ENCODE results near the gene KCNS3. TPM values are rescaled to one million over a fixed set of nuclear protein-coding genes. Genes with fewer than 3 reads are reported as not detected.

The KCNS3 gene
- total and polyA plus RNA-seq, 8 donors = 7.6 to 150 (median 19.3) TPM

- H3K9me3 ChIP-seq = no peaks in the 10 kb centered on the region
- peaks cover 0 to 4% (median 0%) of the 10 kb centered on the region in 4 donors for H3K4me1 ChIP-seq
- 36 to 46% (median 45%) methylated on average over 5 of the region's 5 CpGs for WGBS, 5 donors
- H3K4me3 ChIP-seq = no peak overlapping the region
- no peaks in the 10 kb centered on the region for H3K27me3 ChIP-seq
- no peak overlapping the region for H3K27ac ChIP-seq
- TF ChIP-seq EP300 (IDR thresholded peaks at IDR 0.05) (no peak), CTCF (IDR thresholded peaks at IDR 0.05) (no peak), POLR2A (IDR thresholded peaks at IDR 0.05) (no peak), POLR2AphosphoS5 (IDR thresholded peaks at IDR 0.05) (no peak)
- intact Hi-C loops (cut with DNase I; ENCODE audit: low total_unique reads) = no loop called here
- no peaks in the 10 kb centered on the region for H3K36me3 ChIP-seq
- no peak for DNase-seq
Observed at GRCh38 chr2:17901246-17901645, 22.8 kb downstream of the KCNS3 start.

- peaks cover 0 to 17% (median 7%) of the 10 kb centered on the region in 4 donors for H3K4me1 ChIP-seq
- TF ChIP-seq CTCF (IDR thresholded peaks at IDR 0.05) = no peak
- TF ChIP-seq POLR2AphosphoS5 (IDR thresholded peaks at IDR 0.05) = no peak
- no peak for TF ChIP-seq EP300 (IDR thresholded peaks at IDR 0.05)
- TF ChIP-seq POLR2A (IDR thresholded peaks at IDR 0.05) = no peak
- no peak for DNase-seq
- H3K9me3 ChIP-seq = no peaks in the 10 kb centered on the region
- no peaks in the 10 kb centered on the region for H3K27me3 ChIP-seq
- H3K27ac ChIP-seq = no peak overlapping the region
- no peak overlapping the region for H3K4me3 ChIP-seq
- intact Hi-C loops (cut with DNase I; ENCODE audit: low total_unique reads) = no loop called here
- H3K36me3 ChIP-seq = no peaks in the 10 kb centered on the region
- WGBS, 5 donors = 68 to 81% (median 73%) methylated on average over 5 of the region's 5 CpGs
Observed at GRCh38 chr2:17910980-17911379, 32.5 kb downstream of the KCNS3 start.

- no peaks in the 10 kb centered on the region for H3K27me3 ChIP-seq
- H3K27ac ChIP-seq = no peak overlapping the region
- no peak overlapping the region for H3K4me3 ChIP-seq
- H3K9me3 ChIP-seq = no peaks in the 10 kb centered on the region
- no peak for DNase-seq
- no peaks in the 10 kb centered on the region for H3K36me3 ChIP-seq
- 50 to 58% (median 53%) methylated on average over 5 of the region's 5 CpGs for WGBS, 5 donors
- TF ChIP-seq POLR2A (IDR thresholded peaks at IDR 0.05) = no peak
- no peak for TF ChIP-seq EP300 (IDR thresholded peaks at IDR 0.05)
- TF ChIP-seq POLR2AphosphoS5 (IDR thresholded peaks at IDR 0.05) = no peak
- no peak for TF ChIP-seq CTCF (IDR thresholded peaks at IDR 0.05)
- intact Hi-C loops (cut with DNase I; ENCODE audit: low total_unique reads) = no loop called here
- peaks cover 0 to 24% (median 12%) of the 10 kb centered on the region in 4 donors for H3K4me1 ChIP-seq
Observed at GRCh38 chr2:17911491-17912260, 33.2 kb downstream of the KCNS3 start.

GRCh38 chr2:17912266-17912691, 33.8 kb downstream of the KCNS3 start:
- Histone ChIP-seq H3K4me1 (peaks cover 0 to 26% (median 14%) of the 10 kb centered on the region in 4 donors), H3K4me3 (no peak overlapping the region), H3K9me3 (no peaks in the 10 kb centered on the region), H3K36me3 (no peaks in the 10 kb centered on the region), H3K27me3 (no peaks in the 10 kb centered on the region), H3K27ac (no peak overlapping the region)
- TF ChIP-seq CTCF (IDR thresholded peaks at IDR 0.05) (no peak), POLR2A (IDR thresholded peaks at IDR 0.05) (no peak), POLR2AphosphoS5 (IDR thresholded peaks at IDR 0.05) (no peak), EP300 (IDR thresholded peaks at IDR 0.05) (no peak)
- DNase-seq = no peak
- WGBS, 5 donors = 49 to 68% (median 58%) methylated on average over 5 of the region's 5 CpGs
- intact Hi-C loops (cut with DNase I; ENCODE audit: low total_unique reads) = no loop called here
